GM21381 (cell line): ENCODE results near the gene PIM2.

Experiments
- ATAC-seq: cut with Tn5 transposase; IDR thresholded peaks from one replicate; pipeline ENCODE4 v1.9.1; 2021; ENCODE audit warnings: mild to moderate bottlenecking, moderate library complexity; ENCODE audit not compliant: unreplicated experiment

The PIM2 gene

DNA sequence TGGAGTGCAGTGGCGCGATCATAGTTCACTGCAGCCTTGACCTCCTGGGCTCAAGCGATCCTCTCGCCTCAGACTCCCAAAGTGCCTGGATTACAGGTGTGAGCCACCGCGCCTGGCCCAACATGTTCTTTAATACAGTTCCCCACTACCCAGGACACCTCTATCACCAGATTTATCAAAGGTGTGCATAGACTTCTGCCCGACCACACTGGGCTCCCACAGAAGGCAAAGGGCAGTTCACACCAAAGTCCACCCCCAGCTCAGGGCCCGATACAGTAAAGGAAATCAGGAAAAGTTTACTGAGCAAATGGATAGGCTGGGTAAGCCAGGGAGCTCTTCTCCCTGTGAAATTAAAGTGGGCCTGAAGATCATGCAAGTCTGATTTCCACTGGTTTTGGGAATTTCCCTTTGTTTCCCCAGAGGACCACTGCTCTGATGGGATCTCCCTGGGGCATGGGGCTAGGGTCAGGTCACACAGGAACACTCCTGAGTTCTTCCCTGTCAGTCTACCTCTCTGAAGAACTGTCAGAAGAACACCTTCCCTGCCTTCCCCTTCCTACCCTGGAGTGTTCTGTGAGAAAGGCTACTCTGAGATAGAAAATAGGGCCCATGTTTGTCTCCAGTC is 17.7 kb upstream of the PIM2 start:
- no peak for ATAC-seq

DNA sequence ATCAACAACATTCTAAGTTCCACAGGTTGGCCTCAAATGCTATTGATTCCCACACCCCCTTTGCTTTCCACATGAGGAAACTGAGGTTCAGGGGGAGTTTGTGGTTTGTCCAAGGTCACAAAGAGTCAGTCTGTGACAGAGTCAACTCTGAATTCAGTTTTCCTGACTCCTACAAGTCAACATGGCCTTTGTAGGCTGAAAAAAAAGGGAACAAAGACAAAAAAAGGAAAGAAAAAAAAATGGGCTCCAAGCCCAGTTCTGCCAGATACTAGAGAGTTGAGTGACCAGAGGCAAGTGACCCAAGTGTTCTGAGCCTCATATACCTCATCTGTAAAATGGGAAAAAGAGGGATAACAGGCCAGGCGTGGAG is 16.5 kb upstream of the PIM2 start:
- ATAC-seq, result no peak

DNA sequence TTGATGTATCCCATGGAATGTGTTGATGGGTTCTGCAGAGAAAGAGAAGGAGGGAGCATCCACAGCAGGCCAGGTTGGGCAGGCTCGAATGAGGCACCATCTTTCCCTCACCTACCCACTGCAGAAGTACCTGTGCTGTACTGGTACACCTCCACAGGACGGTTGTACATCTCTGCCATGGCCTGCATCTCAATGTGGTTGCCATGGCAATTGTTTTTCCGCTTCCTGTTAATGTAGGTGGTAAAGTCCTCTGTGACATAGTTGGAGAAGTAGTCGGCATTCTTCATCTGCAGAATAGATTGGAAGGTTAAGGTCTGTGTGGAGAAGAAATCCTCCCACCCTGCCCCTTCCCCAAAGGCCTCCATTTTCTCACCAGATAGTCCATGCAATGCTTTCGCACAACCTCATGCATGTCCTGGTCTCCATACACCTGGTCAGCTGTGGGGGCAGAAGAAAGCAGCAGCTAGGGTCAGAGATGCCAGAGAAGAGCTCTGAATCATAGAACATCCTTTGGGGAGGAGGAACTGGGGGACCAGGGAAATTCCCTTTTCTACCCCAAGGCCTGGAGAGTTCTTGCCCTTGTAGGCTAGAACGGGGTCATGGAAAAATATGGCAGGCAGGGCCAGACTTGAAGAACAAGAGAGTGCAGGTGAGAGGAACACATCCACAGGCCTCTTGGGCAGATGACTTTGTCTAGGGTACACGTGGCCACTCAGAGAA is 15.9 kb upstream of the PIM2 start:
- no peak for ATAC-seq

DNA sequence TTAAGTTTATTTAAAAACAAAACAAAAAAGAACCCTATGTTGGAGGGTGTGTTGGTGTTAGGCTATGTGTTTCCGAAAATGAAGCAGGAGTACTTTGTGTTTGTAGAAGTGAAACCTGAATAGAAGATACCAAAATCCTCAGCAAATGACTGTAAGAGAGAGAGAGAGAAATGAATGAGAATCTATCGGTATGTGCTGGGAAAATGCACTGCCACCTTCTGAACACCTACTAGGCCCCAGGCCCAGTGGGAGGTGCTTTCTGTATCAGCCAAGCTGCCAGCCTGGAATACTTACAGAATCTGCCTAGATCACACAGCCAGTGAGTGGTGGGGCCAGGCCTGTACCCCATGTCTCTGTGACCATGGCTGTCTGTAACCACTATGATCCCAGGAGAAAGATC is 14.9 kb upstream of the PIM2 start:
- ATAC-seq, result no peak

DNA sequence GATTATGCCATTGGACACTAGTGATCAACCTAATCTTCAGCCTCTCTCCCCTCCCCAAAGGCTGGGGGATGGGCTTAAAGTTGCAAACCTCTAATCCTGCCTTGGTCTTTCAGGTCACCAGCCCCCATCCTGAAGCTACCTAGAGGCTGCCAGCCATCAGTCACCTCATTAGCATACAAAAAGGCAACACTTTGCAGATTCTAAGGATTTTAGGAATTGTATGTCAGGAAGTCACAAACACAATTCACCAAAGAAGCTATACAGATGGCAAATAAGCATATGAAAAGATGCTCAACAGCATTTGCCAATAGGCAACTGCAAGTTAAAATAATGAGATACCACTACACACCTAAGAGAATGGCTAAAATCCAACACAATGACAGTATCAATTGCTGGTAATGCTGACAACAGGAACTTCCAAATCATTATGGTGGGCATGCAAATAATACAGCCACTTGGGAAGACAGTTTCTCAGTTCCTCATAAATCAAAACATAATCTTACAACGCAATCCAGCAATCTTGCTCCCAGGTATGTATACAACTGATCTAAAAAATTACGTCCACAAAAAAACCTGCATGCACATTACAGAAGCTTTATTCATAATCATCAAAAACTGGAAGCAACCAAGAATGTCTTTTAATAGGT is 9.0 kb upstream of the PIM2 start:
- ATAC-seq, result no peak

DNA sequence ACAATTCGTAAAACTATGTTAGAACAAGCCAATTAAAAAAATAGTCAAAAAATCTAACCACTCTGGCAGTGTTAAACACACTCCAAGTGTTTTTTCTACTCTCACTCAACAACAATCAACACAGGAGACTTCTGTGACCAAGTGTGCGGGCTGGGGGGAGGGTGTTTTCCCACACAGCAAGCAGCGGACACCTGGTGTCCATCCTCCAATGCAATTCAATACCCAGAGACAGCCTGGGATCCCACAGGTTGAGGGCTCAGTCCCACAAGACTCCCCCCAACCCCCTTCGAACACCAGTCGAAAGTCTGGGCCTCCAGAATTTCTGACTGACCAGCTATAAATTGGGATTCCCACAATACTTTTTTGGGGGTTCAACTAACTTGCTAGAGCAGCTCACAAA is 8.3 kb upstream of the PIM2 start:
- ATAC-seq, result no peak

DNA sequence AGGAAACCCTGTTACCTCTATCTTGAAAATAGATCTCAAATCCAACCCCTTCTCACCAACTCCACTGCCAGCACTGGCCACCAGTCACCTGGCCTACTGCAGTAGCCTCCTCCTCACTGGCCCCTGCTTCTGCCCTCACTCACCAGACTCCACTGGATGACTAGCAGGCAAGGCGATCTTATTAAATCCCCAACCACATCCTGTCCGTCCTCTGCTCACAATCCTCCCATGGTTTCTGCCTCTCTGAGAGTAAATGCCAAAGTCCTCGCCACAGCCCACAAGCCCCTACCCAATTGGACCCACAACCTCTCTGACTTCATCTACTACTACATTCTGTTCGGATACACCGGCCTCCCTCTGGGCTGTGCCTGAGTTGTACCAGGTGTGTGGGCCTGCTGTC is 5.4 kb upstream of the PIM2 start:
- ATAC-seq, result no peak

DNA sequence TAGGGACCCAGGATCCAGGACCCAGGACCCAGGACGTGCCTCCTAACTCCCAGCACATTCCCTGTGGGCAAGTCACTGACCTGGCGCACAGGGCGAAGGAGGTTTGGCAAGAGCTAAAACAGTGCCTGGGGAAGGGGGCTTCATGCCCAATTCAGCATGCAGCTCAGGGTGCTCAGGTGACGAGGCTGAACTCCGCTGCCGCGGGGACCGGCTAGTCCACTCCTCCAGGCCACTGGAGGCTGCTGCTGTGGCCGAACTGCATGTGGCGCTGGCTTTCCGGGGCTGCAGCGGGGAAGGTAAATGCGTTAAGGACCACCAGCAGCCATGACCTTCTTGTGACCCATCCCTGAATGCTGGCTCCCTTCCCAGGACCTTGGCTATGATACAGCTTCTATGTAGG is 4.9 kb upstream of the PIM2 start:
- ATAC-seq, result no peak

DNA sequence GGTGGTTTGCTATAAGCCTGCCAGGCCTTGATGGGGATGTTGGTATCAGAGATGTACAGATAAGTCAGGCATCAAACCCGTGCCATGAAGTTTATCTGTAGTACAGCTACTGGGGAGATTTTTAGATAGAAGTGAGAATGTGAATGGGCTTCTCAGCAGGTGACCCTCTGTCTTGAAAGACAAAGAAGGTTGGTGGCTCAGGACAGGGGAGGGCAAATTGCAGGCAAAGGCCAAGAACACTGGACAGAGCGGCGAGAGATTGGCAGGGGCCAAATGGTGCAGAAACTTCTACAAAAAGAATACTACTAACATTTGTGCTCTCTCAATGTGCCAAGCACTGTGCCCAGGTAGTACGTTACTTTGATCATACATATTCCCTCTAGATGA is 1.9 kb upstream of the PIM2 start:
- no peak for ATAC-seq

DNA sequence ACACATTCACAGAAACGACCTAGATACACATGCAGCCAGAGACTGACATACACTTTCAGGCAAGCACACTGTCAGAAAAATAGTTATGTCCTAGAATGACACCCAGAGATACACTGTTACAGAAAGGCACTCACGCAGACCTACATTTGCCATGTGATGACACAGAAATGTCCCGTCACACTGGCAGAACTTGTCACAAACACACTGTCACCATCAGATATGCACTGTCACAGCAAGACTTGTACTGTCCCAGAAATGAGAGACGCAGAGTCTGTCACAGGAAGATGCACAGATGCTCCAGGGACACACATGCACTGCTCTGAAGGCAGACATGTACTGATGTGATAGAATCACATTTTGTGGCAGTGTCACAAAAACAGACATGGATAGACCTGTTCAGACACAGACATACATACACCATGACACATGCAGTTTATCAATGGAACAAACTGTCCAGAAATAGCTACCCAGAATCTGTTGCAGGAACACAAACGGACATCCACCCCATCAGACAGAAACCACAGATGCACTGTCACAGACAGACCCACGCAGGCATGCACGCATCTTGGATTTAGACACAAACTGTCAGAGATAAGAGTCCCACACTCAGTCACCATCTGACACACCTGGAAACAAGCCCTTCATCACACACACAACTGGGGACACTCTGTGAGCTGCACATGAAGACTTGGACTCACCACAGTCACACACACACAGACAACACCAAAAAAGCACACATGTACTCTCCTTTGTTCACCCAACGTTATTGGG is 1.3 kb upstream of the PIM2 start:
- ATAC-seq, result no peak

DNA sequence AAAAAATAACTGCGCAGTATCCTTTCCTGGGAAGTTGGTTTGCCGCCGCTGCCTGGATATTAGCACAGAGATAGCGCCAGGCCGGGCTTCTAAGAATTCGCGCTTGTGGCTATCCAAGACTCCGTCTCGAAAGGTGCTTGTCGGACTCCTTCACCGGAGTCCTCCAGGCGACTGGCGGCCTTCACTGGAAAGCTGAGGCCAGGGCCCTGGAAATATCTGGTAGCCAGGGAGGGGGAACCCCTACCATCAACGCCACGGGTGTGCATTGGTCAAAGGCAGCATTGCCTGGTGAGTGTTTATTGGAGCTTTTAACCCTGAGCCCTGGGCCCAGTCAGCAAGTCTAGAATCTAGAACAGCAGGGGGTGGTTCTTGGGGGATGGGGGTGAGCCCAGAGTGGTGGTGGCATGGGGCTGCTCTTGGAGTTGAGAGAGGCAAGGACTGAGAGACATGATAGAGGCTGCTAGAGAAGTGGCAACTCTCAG is 577 bp upstream of the PIM2 start:
- ATAC-seq, result peak; percentile 9

DNA sequence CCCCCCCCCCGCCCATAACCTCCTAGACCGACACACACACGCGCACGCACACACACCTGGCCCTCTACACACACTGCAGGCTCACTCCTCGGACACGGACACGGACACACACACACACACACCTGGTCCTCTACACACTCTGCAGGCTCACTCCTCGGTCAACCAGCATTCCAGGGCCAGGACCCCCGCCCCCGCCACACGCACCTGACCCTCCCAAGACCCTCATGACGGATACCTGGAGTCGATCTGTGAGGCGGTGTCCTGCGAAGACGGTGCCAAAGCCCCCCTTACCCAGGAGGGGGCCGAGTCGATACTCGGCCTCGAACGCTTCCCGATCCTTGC is 552 bp downstream of the PIM2 start:
- no peak for ATAC-seq

DNA sequence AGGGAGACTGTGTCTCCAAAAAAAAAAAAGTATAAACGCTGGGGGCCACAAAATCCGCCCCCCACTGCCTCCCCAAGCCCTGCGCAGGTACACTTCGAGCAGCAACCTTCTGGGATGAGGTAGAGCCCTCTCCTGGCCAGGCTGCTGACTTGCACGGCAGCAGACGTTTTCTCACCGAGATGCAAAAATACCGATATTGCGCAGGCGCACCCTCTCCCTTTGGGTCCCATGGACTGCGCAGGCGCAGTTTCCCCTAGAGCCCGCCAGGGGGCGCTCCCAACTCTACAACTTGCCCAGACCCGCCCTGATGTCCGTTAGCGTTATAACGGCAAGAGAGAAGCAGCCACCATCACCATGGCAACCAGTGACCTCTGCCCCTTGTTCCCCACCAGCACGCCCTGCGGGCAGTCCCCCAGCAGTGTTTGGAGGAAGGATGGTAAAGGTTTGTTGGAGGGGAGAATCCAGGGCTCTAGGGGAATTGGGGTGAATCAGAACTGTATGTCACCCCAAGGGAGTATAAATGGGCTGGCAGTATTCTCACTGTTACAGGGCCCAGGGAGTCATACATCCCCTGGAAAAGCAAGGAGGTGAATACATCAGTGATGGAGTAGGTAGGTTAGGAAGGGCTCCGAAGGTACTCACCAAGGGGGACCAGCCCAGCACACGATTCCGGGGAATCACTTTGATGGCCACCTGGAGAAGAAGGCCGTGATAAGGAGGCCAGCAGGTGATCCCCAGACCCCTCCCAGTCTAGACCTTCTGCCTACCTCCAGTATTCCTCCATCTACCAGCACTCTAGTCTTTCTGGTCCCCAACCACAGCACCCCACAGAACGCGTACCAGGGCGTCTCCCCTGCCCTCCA is 1.5 kb downstream of the PIM2 start:
- ATAC-seq, result peak; percentile 44

DNA sequence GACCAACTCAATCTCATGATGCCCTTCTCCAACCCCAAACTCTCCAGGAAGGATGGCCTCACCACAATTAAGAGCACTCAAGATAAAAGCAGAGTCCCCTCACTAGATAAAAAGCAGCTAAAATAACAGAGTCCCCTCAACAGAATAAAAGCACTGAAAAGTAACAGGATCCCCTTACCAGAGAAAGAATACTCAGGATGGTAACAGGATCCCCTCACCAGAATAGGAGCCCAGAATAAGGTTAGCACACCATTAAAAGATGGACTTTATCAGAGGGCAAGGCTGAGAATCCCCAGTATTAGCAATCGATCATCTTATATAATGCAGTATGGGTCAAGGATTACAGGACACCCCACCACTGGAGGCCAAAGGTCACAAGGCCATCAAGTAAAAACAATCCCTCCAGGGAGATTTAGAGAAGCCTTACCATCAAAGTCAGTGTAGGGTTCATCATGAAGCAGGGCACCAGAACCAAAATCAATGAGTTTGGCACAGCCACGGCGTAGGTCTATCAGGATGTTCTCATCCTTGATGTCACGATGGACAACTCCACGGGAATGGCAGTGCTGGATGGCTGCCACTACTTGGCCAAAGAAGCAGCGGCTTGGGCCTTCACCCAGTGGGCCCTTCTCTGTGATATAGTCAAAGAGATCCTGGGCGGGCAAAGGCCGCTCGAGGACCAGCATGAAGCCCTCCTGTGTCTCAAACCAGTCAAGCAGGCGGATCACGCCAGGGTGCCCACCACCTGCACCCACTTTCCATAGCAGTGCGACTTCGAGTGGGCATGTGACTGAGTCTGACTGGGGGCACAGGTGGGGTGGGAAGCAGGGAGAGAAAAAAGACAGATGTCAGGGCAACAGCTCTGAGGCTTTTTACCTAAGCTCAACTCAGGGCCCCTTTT is 4.0 kb downstream of the PIM2 start:
- ATAC-seq, result no peak

DNA sequence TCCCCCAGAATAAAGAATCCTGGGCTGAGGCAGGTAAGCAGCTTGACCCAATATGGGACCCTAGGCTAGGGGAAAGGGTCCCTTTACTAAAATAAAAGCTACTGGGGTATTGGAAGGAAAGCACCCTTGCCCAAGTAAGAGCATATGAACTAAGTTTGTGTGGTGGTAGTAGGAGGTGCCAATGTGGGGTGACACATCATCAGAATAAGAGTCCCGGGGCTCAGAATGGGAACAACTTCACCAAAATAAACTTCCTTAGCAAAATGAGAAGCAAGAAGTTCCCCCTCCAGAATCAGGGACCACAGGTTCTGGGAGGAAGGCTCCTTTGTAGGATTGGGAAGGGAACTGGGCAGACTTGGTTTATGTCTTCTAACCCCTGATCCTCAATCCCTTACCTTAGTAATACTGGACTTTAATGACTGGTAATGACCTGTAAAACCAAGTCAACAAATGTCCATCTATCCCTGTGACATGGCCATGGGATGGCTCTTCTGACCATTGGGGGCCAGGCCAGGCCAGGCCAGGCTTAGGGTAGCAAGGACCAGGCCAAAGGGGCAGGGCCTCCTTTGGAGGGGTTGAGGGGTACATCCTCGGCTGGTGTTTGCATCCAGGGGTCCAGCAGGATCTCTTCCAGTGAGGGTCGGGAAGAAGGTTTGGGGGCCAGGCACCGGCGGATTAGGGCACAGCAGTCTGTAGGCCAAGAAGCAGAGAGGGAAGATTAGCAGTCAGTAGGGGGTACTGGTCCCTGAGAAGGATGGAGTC is 5.0 kb downstream of the PIM2 start:
- ATAC-seq, result no peak

DNA sequence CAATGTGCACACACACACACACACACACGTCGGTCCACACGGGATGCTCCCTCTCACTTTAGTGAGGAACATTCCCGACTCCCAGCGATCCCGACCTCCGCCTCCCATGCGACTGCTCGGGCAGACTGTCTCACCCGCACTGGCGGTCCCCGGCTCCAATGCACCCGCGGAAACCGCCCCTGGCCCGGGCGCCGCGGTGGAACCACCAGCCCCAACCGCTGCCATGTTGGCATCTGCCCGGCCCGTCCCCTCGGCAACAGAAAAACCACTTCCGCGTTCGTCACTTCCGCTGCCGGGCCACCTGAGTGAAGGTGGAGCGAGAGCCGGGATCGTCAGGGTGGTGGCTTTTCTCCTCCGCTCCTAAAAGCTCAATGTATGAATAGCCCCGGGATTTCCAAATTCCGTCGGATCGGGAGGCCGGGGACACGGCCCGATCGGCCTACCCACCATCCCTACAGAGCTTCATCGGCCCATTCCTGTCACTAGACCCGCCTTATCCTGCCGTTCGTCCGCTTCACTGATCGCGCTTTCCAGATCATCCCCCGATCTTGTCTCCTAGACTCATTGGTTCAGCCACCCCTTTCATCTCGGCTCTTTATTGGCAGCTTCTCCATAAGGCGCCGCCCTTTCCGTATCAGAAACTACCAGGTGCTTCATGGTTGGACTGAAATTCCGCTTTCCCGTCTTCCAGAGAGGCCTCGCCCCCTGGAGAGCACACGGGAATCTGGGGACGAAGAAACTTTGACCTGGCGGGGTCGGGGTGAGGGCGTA is 7.2 kb downstream of the PIM2 start, which contains the start of gene SLC35A2:
Gene SLC35A2 (minus strand): TSS at position 235 of the 771 bp plus-strand sequence. CDS start 10 bp downstream, at position 225.
- ATAC-seq, result peak; percentile 68

DNA sequence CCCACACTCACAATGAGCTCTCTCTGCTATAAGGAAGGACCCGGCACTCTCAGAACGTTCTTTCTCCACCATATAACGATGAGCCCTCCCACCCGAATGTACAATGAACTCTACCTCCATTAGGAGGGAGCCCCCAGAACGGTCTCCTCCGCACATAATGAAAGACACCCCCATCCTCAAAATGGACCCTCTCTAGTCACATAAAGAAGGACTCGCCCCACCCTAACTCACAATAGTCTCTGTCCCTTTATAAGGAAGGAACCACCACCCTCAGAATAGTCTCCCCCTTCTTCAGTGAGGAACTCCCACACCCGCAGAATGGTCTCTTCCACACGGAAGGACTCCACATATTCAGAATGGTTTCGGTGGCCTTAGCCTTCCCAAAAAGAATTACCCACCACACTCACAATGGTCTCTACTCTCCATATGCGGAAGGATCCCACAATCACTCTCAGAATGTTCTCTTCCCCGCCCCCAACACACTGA is 7.9 kb downstream of the PIM2 start:
- ATAC-seq, result no peak

DNA sequence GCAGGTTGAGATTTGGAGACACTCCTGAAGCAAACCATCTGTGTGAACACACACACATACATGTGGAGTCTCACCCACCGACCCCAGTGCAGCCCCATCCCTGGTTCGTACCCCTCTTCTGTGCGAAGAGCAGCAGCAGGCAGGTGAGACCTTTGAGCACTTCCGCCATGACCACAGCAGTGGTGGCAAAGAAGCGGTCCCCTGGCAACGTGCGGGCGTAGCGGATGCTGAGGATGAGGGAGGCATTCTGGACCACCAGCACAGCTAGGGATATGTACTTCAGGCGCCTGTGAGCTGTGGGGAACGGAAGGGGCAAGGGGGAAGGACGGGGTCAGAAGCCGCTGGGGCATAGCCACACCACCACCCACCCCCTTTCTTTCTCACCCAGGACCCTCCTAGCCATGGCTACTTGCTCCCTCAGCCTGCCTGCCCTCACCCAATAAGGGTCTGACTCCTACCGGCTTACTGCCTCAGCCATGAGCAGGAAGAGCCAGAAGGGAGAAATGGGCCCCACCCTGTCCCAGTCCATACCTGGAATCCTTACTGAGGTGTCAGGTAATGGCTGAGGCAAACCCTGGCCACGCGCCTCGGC is 9.0 kb downstream of the PIM2 start:
- ATAC-seq, result no peak
